ENCODE measurements around the gene EFCAB11. TPM values are rescaled to one million over a fixed set of nuclear protein-coding genes. Genes with fewer than 3 reads are reported as not detected.

EFCAB11 gene
- total and polyA plus RNA-seq, 8 donors = 5.3 to 13.9 (median 11.3) TPM

GRCh38 chr14:89807151-89807550, 147.4 kb downstream of the EFCAB11 start:
- Histone ChIP-seq H3K36me3 (no peaks in the 10 kb centered on the region), H3K4me1 (no peaks in the 10 kb centered on the region), H3K27me3 (no peaks in the 10 kb centered on the region), H3K27ac (no peak overlapping the region), H3K4me3 (no peak overlapping the region), H3K9me3 (no peaks in the 10 kb centered on the region)
- no peak for TF ChIP-seq CTCF (IDR thresholded peaks at IDR 0.05)
- intact Hi-C loops (cut with DNase I) = no loop called here
- ATAC-seq (no peak), DNase-seq (no peak)

GRCh38 chr14:89806451-89806850, 148.1 kb downstream of the EFCAB11 start:
- no peaks in the 10 kb centered on the region for H3K27me3 ChIP-seq
- no peak for TF ChIP-seq CTCF (IDR thresholded peaks at IDR 0.05)
- no peaks in the 10 kb centered on the region for H3K4me1 ChIP-seq
- no peak for ATAC-seq
- H3K36me3 ChIP-seq = no peaks in the 10 kb centered on the region
- no peak for DNase-seq
- intact Hi-C loops (cut with DNase I) = no loop called here
- no peak overlapping the region for H3K27ac ChIP-seq
- no peak overlapping the region for H3K4me3 ChIP-seq
- no peaks in the 10 kb centered on the region for H3K9me3 ChIP-seq

GRCh38 chr14:89805501-89805900, 149.0 kb downstream of the EFCAB11 start:
- Histone ChIP-seq H3K27ac (no peak overlapping the region), H3K9me3 (no peaks in the 10 kb centered on the region), H3K36me3 (no peaks in the 10 kb centered on the region), H3K4me3 (no peak overlapping the region), H3K4me1 (no peaks in the 10 kb centered on the region), H3K27me3 (no peaks in the 10 kb centered on the region)
- intact Hi-C loops (cut with DNase I) = no loop called here
- no peak for DNase-seq
- no peak for TF ChIP-seq CTCF (IDR thresholded peaks at IDR 0.05)
- ATAC-seq = no peak

- Histone ChIP-seq H3K36me3 (no peaks in the 10 kb centered on the region), H3K4me1 (no peaks in the 10 kb centered on the region), H3K4me3 (no peak overlapping the region), H3K27me3 (no peaks in the 10 kb centered on the region), H3K9me3 (no peaks in the 10 kb centered on the region), H3K27ac (no peak overlapping the region)
- no peak for TF ChIP-seq CTCF (IDR thresholded peaks at IDR 0.05)
- ATAC-seq = no peak
- intact Hi-C loops (cut with DNase I) = no loop called here
- DNase-seq = no peak
Measured at GRCh38 chr14:89803542-89803941, 151.0 kb downstream of the EFCAB11 start.

GRCh38 chr14:89801136-89801535, 153.4 kb downstream of the EFCAB11 start:
- H3K9me3 ChIP-seq = no peaks in the 10 kb centered on the region
- H3K27me3 ChIP-seq = no peaks in the 10 kb centered on the region
- no peak for TF ChIP-seq CTCF (IDR thresholded peaks at IDR 0.05)
- no peak overlapping the region for H3K4me3 ChIP-seq
- DNase-seq (no peak), ATAC-seq (no peak)
- intact Hi-C loops (cut with DNase I) = no loop called here
- H3K36me3 ChIP-seq = no peaks in the 10 kb centered on the region
- no peak overlapping the region for H3K27ac ChIP-seq
- no peaks in the 10 kb centered on the region for H3K4me1 ChIP-seq
